Skeletal muscle satellite cell (primary cell): ENCODE data around the gene IKZF3.
"Not testable (repeated sequence)": the region's sequence is repeated elsewhere in the genome, so short reads cannot be mapped to it uniquely, and the experiment has no call there.

Experiments
- H3K27me3 ChIP-seq: 2 replicates; pipeline ENCODE4 v1.7.0; 2013; ENCODE audit warnings: low read length; ENCODE audit not compliant: control insufficient read depth, insufficient read depth
- H3K36me3 ChIP-seq: 2 replicates; pipeline ENCODE4 v1.7.0; 2013; ENCODE audit warnings: mild to moderate bottlenecking, control low read depth, low read length; ENCODE audit not compliant: insufficient read depth
- H3K4me1 ChIP-seq: 2 replicates; pipeline ENCODE4 v1.7.0; 2013; ENCODE audit warnings: low read length; ENCODE audit not compliant: control insufficient read depth, insufficient read depth
- H3K4me2 ChIP-seq: 2 replicates; pipeline ENCODE4 v1.7.0; 2013; ENCODE audit warnings: mild to moderate bottlenecking, low read length
- H3K4me3 ChIP-seq: 2 replicates; pipeline ENCODE4 v1.7.0; 2013; ENCODE audit warnings: low read length
- H3K9ac ChIP-seq: 2 replicates; pipeline ENCODE4 v1.7.0; 2013; ENCODE audit warnings: mild to moderate bottlenecking, low read depth, low read length, moderate library complexity
- H3K9me3 ChIP-seq: replicated peaks from 2 replicates; pipeline ENCODE4 v1.7.0; 2013; ENCODE audit warnings: mild to moderate bottlenecking, control low read depth, low read length

Gene IKZF3

GRCh38 chr17:39772987-39773934, 90.9 kb downstream of the IKZF3 start:
- no peak overlapping the region for H3K4me2 ChIP-seq
- H3K27me3 ChIP-seq, result peaks cover 89% of the 10 kb centered on the region
- no peaks in the 10 kb centered on the region for H3K9me3 ChIP-seq
- H3K9ac ChIP-seq, result no peak overlapping the region
- no peaks in the 10 kb centered on the region for H3K4me1 ChIP-seq
- H3K36me3 ChIP-seq, result no peaks in the 10 kb centered on the region
- no peak overlapping the region for H3K4me3 ChIP-seq

- Histone ChIP-seq H3K27me3 (peaks cover 87% of the 10 kb centered on the region), H3K36me3 (no peaks in the 10 kb centered on the region), H3K4me1 (no peaks in the 10 kb centered on the region), H3K9me3 (no peaks in the 10 kb centered on the region), H3K4me2 (no peak overlapping the region), H3K4me3 (no peak overlapping the region), H3K9ac (no peak overlapping the region)
Measured at GRCh38 chr17:39772415-39772814, 91.7 kb downstream of the IKZF3 start.

- no peak overlapping the region for H3K9ac ChIP-seq
- H3K4me1 ChIP-seq, result no peaks in the 10 kb centered on the region
- H3K36me3 ChIP-seq, result no peaks in the 10 kb centered on the region
- H3K4me3 ChIP-seq, result no peak overlapping the region
- no peak overlapping the region for H3K4me2 ChIP-seq
- peaks cover 86% of the 10 kb centered on the region for H3K27me3 ChIP-seq
- H3K9me3 ChIP-seq, result no peaks in the 10 kb centered on the region
Measured at GRCh38 chr17:39769974-39770587, 94.0 kb downstream of the IKZF3 start.

- Histone ChIP-seq H3K4me2 (no peak overlapping the region), H3K9ac (no peak overlapping the region), H3K9me3 (no peaks in the 10 kb centered on the region), H3K4me1 (peaks cover 11% of the 10 kb centered on the region), H3K4me3 (no peak overlapping the region), H3K27me3 (peaks cover 73% of the 10 kb centered on the region), H3K36me3 (no peaks in the 10 kb centered on the region)
Measured at GRCh38 chr17:39767147-39767546, 97.0 kb downstream of the IKZF3 start.

- Histone ChIP-seq H3K9ac (no peak overlapping the region), H3K4me3 (no peak overlapping the region), H3K4me2 (no peak overlapping the region), H3K27me3 (peaks cover 65% of the 10 kb centered on the region), H3K4me1 (peaks cover 11% of the 10 kb centered on the region), H3K9me3 (no peaks in the 10 kb centered on the region), H3K36me3 (no peaks in the 10 kb centered on the region)
Measured at GRCh38 chr17:39765766-39766165, 98.3 kb downstream of the IKZF3 start.

- Histone ChIP-seq H3K9ac (no peak overlapping the region), H3K4me2 (no peak overlapping the region), H3K27me3 (peaks cover 63% of the 10 kb centered on the region), H3K36me3 (no peaks in the 10 kb centered on the region), H3K4me1 (peaks cover 11% of the 10 kb centered on the region), H3K4me3 (no peak overlapping the region), H3K9me3 (no peaks in the 10 kb centered on the region)
Measured at GRCh38 chr17:39765175-39765574, 98.9 kb downstream of the IKZF3 start.

- peaks cover 59% of the 10 kb centered on the region for H3K27me3 ChIP-seq
- not testable (repeated sequence) for H3K4me3 ChIP-seq, H3K9ac ChIP-seq, H3K4me2 ChIP-seq, H3K9me3 ChIP-seq, H3K36me3 ChIP-seq
- H3K4me1 ChIP-seq, result peaks cover 11% of the 10 kb centered on the region
Measured at GRCh38 chr17:39764171-39764570, 99.9 kb downstream of the IKZF3 start.

- Histone ChIP-seq H3K27me3 (peaks cover 57% of the 10 kb centered on the region), H3K36me3 (no peaks in the 10 kb centered on the region), H3K4me3 (no peak overlapping the region)
Measured at GRCh38 chr17:39763051-39763820, 100.9 kb downstream of the IKZF3 start.

GRCh38 chr17:39761861-39762496, 102.1 kb downstream of the IKZF3 start:
- H3K4me1 ChIP-seq, result peaks cover 11% of the 10 kb centered on the region
- H3K27me3 ChIP-seq, result peaks cover 61% of the 10 kb centered on the region

More at GRCh38 chr17:39763051-39763820, 100.9 kb downstream of the IKZF3 start:
- Histone ChIP-seq H3K9me3 (no peaks in the 10 kb centered on the region), H3K9ac (no peak overlapping the region), H3K4me2 (peak overlapping the region; percentile 51), H3K4me1 (peaks cover 11% of the 10 kb centered on the region)

GRCh38 chr17:39759204-39759603, 104.9 kb downstream of the IKZF3 start:
- peaks cover 11% of the 10 kb centered on the region for H3K4me1 ChIP-seq
- H3K9ac ChIP-seq, result no peak overlapping the region
- no peak overlapping the region for H3K4me3 ChIP-seq
- no peak overlapping the region for H3K4me2 ChIP-seq
- H3K9me3 ChIP-seq, result no peaks in the 10 kb centered on the region
- no peaks in the 10 kb centered on the region for H3K36me3 ChIP-seq
- H3K27me3 ChIP-seq, result peaks cover 52% of the 10 kb centered on the region

More at GRCh38 chr17:39761861-39762496, 102.1 kb downstream of the IKZF3 start:
- Histone ChIP-seq H3K9me3 (no peaks in the 10 kb centered on the region), H3K36me3 (no peaks in the 10 kb centered on the region), H3K4me3 (no peak overlapping the region), H3K9ac (no peak overlapping the region), H3K4me2 (no peak overlapping the region)
